Right atrium auricular region (tissue), 2 donors: ENCODE data around the gene MICALL2. TPM values are rescaled to one million over a fixed set of nuclear protein-coding genes. Genes with fewer than 3 reads are reported as not detected.

ENCODE experiments used
- DNase-seq: peaks from one replicate; pipeline ENCODE4 v3.0.0-alpha.2; 2019; ENCODE audit warnings: low spot score
- H3K27ac ChIP-seq, 2 donors: fragments of 200-600 bp; sonication (generic); 1 replicate in 1 of 2; 2 replicates in 1 of 2; pipeline ENCODE4 v1.5.1; 2016 to 2019
- H3K27me3 ChIP-seq, 2 donors: fragments of 200-600 bp; sonication (generic); one replicate each; pipeline versions ENCODE4 v1.5.1 to v1.6.0; 2017 to 2019
- H3K36me3 ChIP-seq: fragments of 200-600 bp; sonication (generic); one replicate; pipeline ENCODE4 v1.5.1; 2016
- H3K4me1 ChIP-seq, 2 donors: fragments of 200-600 bp; sonication (generic); one replicate each; pipeline versions ENCODE4 v1.5.1 to v1.6.0; 2017 to 2019
- H3K4me3 ChIP-seq, 2 donors: fragments of 200-600 bp; sonication (generic); 1 replicate in 1 of 2; 2 replicates in 1 of 2; pipeline ENCODE4 v1.5.1; 2017 to 2019; ENCODE audit warnings: mild to moderate bottlenecking in 1 of 2, moderate library complexity in 1 of 2
- H3K9me3 ChIP-seq, 2 donors: fragments of 200-600 bp; sonication (generic); one replicate each; pipeline ENCODE4 v1.5.1; 2019
- CTCF ChIP-seq, 2 donors: fragments of 200-600 bp; sonication (generic); IDR thresholded peaks; one replicate each; pipeline ENCODE4 v1.5.1; 2019; ENCODE audit warnings: antibody characterized with exemption in 2 of 2
- total RNA-seq, 2 donors: library from RNA; depleted of rRNA; stranded (reverse); fragments of >200 nt; gene quantifications; one replicate each; pipeline ENCODE4 v1.1.0, GENCODE V29; 2016

Gene MICALL2
- total RNA-seq, 2 donors from 2014 or later: 3.6 to 9.4 TPM

- no peak overlapping the region for H3K27ac ChIP-seq
- no peak for TF ChIP-seq CTCF (IDR thresholded peaks at IDR 0.05)
- no peak for DNase-seq
- H3K4me1 ChIP-seq: no peaks in the 10 kb centered on the region
- no peak overlapping the region for H3K4me3 ChIP-seq
- H3K27me3 ChIP-seq: no peaks in the 10 kb centered on the region
- H3K9me3 ChIP-seq: no peaks in the 10 kb centered on the region
- H3K36me3 ChIP-seq: peaks cover 88% of the 10 kb centered on the region
Measured at GRCh38 chr7:1483536-1484505, 24.6 kb upstream of the MICALL2 start.

GRCh38 chr7:1483079-1483478 is 23.8 kb upstream of the MICALL2 start:
- TF ChIP-seq CTCF (IDR thresholded peaks at IDR 0.05): no peak
- no peak for DNase-seq
- no peaks in the 10 kb centered on the region for H3K4me1 ChIP-seq
- no peaks in the 10 kb centered on the region for H3K27me3 ChIP-seq
- H3K36me3 ChIP-seq: peaks cover 90% of the 10 kb centered on the region
- no peaks in the 10 kb centered on the region for H3K9me3 ChIP-seq
- H3K4me3 ChIP-seq: no peak overlapping the region
- H3K27ac ChIP-seq: no peak overlapping the region

- no peak for TF ChIP-seq CTCF (IDR thresholded peaks at IDR 0.05)
- DNase-seq: no peak
- Histone ChIP-seq H3K27ac (no peak overlapping the region), H3K9me3 (no peaks in the 10 kb centered on the region), H3K27me3 (no peaks in the 10 kb centered on the region), H3K4me3 (no peak overlapping the region), H3K4me1 (no peaks in the 10 kb centered on the region), H3K36me3 (peaks cover 90% of the 10 kb centered on the region)
Measured at GRCh38 chr7:1481300-1481699, 22.0 kb upstream of the MICALL2 start.

- Histone ChIP-seq H3K4me1 (no peaks in the 10 kb centered on the region), H3K36me3 (peaks cover 92% of the 10 kb centered on the region), H3K27ac (no peak overlapping the region), H3K4me3 (no peak overlapping the region), H3K27me3 (no peaks in the 10 kb centered on the region), H3K9me3 (no peaks in the 10 kb centered on the region)
- TF ChIP-seq CTCF (IDR thresholded peaks at IDR 0.05): no peak
- DNase-seq: no peak
Measured at GRCh38 chr7:1480670-1481069, 21.4 kb upstream of the MICALL2 start.

- peaks cover 81% of the 10 kb centered on the region for H3K36me3 ChIP-seq
Measured at GRCh38 chr7:1479287-1479686, 20.0 kb upstream of the MICALL2 start.

More at GRCh38 chr7:1479287-1479686, 20.0 kb upstream of the MICALL2 start:
- peaks cover 0 to 2% of the 10 kb centered on the region in 2 donors for H3K4me1 ChIP-seq
- TF ChIP-seq CTCF (IDR thresholded peaks at IDR 0.05): no peak
- no peak overlapping the region for H3K4me3 ChIP-seq
- H3K27ac ChIP-seq: no peak overlapping the region
- H3K27me3 ChIP-seq: no peaks in the 10 kb centered on the region
- no peak for DNase-seq
- no peaks in the 10 kb centered on the region for H3K9me3 ChIP-seq
